ENCODE results near the gene RTL1. TPM values are rescaled to one million over a fixed set of nuclear protein-coding genes. Genes with fewer than 3 reads are reported as not detected.

Gene RTL1
- total and polyA plus RNA-seq, 2 of the 8 experiments (the other 6 are each of a cell fraction or from before 2014, with no cell fraction given), result not detected

DNA sequence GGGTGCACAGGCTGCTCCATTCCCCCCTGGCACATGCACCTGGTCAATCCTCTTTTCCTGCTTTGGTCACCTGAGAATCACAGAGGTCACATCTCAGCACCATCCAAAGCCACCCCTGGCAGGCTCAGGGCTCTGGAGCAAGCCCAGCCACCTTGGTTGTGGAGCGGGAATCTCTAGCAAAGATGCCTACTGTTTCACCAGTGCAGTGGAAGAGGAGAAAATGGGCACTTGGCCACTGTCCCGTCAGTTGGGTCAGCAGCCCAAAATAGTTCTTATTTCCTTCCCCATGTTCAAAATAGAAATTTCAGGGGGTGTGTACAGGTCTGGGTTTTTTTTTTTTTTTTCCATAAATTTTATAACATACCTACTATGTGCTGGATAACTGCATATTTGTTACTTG lies 18.3 kb downstream of the RTL1 start:
- FAIRE-seq (no peak), DNase-seq (ENCODE audit: low read depth in 1 of 2, low spot score in 2 of 2) (no peak)
- no peaks in the 10 kb centered on the region for H3K23me2 ChIP-seq (ENCODE audit: low read depth, low read length)
- no peaks in the 10 kb centered on the region for H4K20me1 ChIP-seq (replicated peaks in 1 of 2; ENCODE audit: control insufficient read depth in 1 of 2, insufficient read depth in 2 of 2, low read length in 2 of 2)
- no peak overlapping the region for H4K5ac ChIP-seq (ENCODE audit: insufficient read length, low read depth, low read length)
- H3K9me3 ChIP-seq (ENCODE audit: insufficient read depth in 2 of 2, low read depth in 1 of 2, low read length in 1 of 2), result peaks cover 0 to 15% of the 10 kb centered on the region in 2 experiments; a peak in 1 of 4 replicates
- no peak overlapping the region for H3K23ac ChIP-seq (ENCODE audit: insufficient read length)
- H3K79me1 ChIP-seq (ENCODE audit: low read depth, low read length), result no peaks in the 10 kb centered on the region
- no peak overlapping the region for H2BK5ac ChIP-seq (ENCODE audit: low read depth, low read length)
- no peaks in the 10 kb centered on the region for H3K79me2 ChIP-seq (ENCODE audit: control insufficient read depth in 1 of 2, insufficient read depth in 2 of 2, low read length in 2 of 2)
- no peak overlapping the region for H2AFZ ChIP-seq (ENCODE audit: low read length)
- H2BK15ac ChIP-seq (ENCODE audit: low read length), result no peak overlapping the region
- no peak overlapping the region for H2BK20ac ChIP-seq (ENCODE audit: low read length)
- H3K4ac ChIP-seq (replicated peaks; ENCODE audit: insufficient read length, low read depth, low read length), result no peak overlapping the region
- no peak overlapping the region for H3K18ac ChIP-seq (ENCODE audit: extremely low read depth, low read length)
- H3K14ac ChIP-seq (ENCODE audit: insufficient read length), result no peak overlapping the region
- H3K36me3 ChIP-seq (ENCODE audit: control insufficient read depth in 2 of 4, insufficient read depth in 4 of 4, low read length in 3 of 4), result no peaks in the 10 kb centered on the region; a peak in 1 of 8 replicates
- H2AK5ac ChIP-seq (ENCODE audit: low read depth, low read length), result no peak overlapping the region
- ChIA-PET POLR2A (ENCODE audit: partially characterized antibody) (no interaction called here), CTCF (ENCODE audit: partially characterized antibody) (interaction anchor here (0.7 to 2.3 kb wide), 2 partner anchors 15 to 26 kb away, joined by 3 to 6 read pairs; no protein-coding TSS in a partner anchor)
- H2BK12ac ChIP-seq (ENCODE audit: low read depth, low read length), result no peak overlapping the region
- no peak overlapping the region for H3K27ac ChIP-seq (ENCODE audit: low read depth, low read length)
- no peak overlapping the region for H3K56ac ChIP-seq (replicated peaks; ENCODE audit: insufficient read length, low read depth, low read length)
- H3K4me2 ChIP-seq (ENCODE audit: insufficient read depth in 1 of 2, low read depth in 2 of 2, low read length in 2 of 2), result no peak overlapping the region
- no peaks in the 10 kb centered on the region; a peak in 2 of 7 replicates for H3K27me3 ChIP-seq (replicated peaks in 1 of 4; ENCODE audit: control insufficient read depth in 3 of 4, extremely low read depth in 1 of 4, insufficient read depth in 3 of 4, low read length in 3 of 4)
- H4K8ac ChIP-seq (ENCODE audit: extremely low read depth, insufficient read depth, low read length), result no peak overlapping the region
- H2BK120ac ChIP-seq (replicated peaks; ENCODE audit: low read depth, low read length), result no peak overlapping the region
- no peak overlapping the region for H4K91ac ChIP-seq (replicated peaks; ENCODE audit: insufficient read length, low read length)
- H3K4me1 ChIP-seq (replicated peaks in 1 of 4; ENCODE audit: control insufficient read depth in 3 of 4, insufficient read depth in 4 of 4, low read length in 3 of 4), result no peaks in the 10 kb centered on the region; a peak in 2 of 7 replicates
- no peak overlapping the region for H3K4me3 ChIP-seq (ENCODE audit: extremely low read depth in 1 of 4, insufficient read depth in 2 of 4, low read depth in 3 of 4, low read length in 4 of 4)
- 78% methylated on average over 2 of the region's 2 CpGs; no CpG with 5 or more reads in 1 of the 2 experiments for WGBS, 2 experiments (ENCODE audit: extremely low coverage in 1 of 2, insufficient coverage in 1 of 2, insufficient read length in 1 of 2, insufficient replicate concordance in 2 of 2, low coverage in 1 of 2, low lambda C conversion rate in 2 of 2, missing lambda C conversion rate in 1 of 2)
- no peak overlapping the region for H3K9ac ChIP-seq (replicated peaks in 1 of 4; ENCODE audit: extremely low read depth in 1 of 4, low read depth in 3 of 4, low read length in 3 of 4)
- no peak for TF ChIP-seq TAF1 (IDR thresholded peaks at IDR 0.05; ENCODE audit: low read depth, low read length)
- no peak for TF ChIP-seq POLR2AphosphoS5 (IDR thresholded peaks at IDR 0.05; ENCODE audit: low read depth, low read length)
- TF ChIP-seq BACH1 (IDR thresholded peaks at IDR 0.05; ENCODE audit: low read length), result no peak
- no peak for TF ChIP-seq NRF1 (IDR thresholded peaks at IDR 0.05; ENCODE audit: low read depth, low read length)
- TF ChIP-seq, protein P1, sequence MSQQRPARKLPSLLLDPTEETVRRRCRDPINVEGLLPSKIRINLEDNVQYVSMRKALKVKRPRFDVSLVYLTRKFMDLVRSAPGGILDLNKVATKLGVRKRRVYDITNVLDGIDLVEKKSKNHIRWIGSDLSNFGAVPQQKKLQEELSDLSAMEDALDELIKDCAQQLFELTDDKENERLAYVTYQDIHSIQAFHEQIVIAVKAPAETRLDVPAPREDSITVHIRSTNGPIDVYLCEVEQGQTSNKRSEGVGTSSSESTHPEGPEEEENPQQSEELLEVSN (IDR thresholded peaks at IDR 0.05), result no peak
- no peak for TF ChIP-seq JUN (IDR thresholded peaks at IDR 0.05; ENCODE audit: low read depth, low read length)
- TF ChIP-seq RNF2 (IDR thresholded peaks at IDR 0.05; ENCODE audit: borderline replicate concordance, low read depth, low read length, missing control alignments, poor library complexity, severe bottlenecking), result no peak
- no peak for TF ChIP-seq POLR2A (IDR thresholded peaks at IDR 0.05; ENCODE audit: control extremely low read depth in 1 of 2, low read depth in 2 of 2, low read length in 2 of 2)
- TF ChIP-seq, protein P2, sequence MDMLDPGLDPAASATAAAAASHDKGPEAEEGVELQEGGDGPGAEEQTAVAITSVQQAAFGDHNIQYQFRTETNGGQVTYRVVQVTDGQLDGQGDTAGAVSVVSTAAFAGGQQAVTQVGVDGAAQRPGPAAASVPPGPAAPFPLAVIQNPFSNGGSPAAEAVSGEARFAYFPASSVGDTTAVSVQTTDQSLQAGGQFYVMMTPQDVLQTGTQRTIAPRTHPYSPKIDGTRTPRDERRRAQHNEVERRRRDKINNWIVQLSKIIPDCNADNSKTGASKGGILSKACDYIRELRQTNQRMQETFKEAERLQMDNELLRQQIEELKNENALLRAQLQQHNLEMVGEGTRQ (IDR thresholded peaks at IDR 0.05; ENCODE audit: low read length), result no peak
- TF ChIP-seq TBP (IDR thresholded peaks at IDR 0.05; ENCODE audit: low read depth, low read length), result no peak
- no peak for TF ChIP-seq SAP30 (IDR thresholded peaks at IDR 0.05; ENCODE audit: insufficient read depth, insufficient replicate concordance, low read length)
- TF ChIP-seq, protein P3, sequence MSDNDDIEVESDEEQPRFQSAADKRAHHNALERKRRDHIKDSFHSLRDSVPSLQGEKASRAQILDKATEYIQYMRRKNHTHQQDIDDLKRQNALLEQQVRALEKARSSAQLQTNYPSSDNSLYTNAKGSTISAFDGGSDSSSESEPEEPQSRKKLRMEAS (IDR thresholded peaks at IDR 0.05), result no peak
- no peak for TF ChIP-seq TEAD4 (IDR thresholded peaks at IDR 0.05; ENCODE audit: low read depth, low read length)

Data from H1 (cell line).